ENCODE measurements around the gene PXK.
A peak's percentile ranks its signal among the peaks of the same experiment; 100 is the strongest.
"Not testable (repeated sequence)": the region's sequence is repeated elsewhere in the genome, so short reads cannot be mapped to it uniquely, and the experiment has no call there.

Gene PXK
- long read RNA-seq, donor 1, result 0 reads
- long read RNA-seq, donor 2, partial matches to known transcripts, result 0 of 3 reads
- long read RNA-seq, donor 2, other reads (novel, unspliced or antisense), result 0 of 3 reads
- long read RNA-seq, donor 3, partial matches to known transcripts, result 0 of 2 reads
- long read RNA-seq, donor 3, other reads (novel, unspliced or antisense), result 0 of 2 reads
- long read RNA-seq, donor 4, partial matches to known transcripts, result 141 of 141 reads
- long read RNA-seq, donor 4, other reads (novel, unspliced or antisense), result 0 of 141 reads
- long read RNA-seq, donor 5, partial matches to known transcripts, result 8 of 9 reads
- long read RNA-seq, donor 5, other reads (novel, unspliced or antisense), result 0 of 9 reads
- long read RNA-seq, donor 6, result 0 reads
- long read RNA-seq, donor 7, partial matches to known transcripts, result 20 of 25 reads
- long read RNA-seq, donor 7, other reads (novel, unspliced or antisense), result 0 of 25 reads
- long read RNA-seq, donor 8, partial matches to known transcripts, result 172 of 235 reads
- long read RNA-seq, donor 8, other reads (novel, unspliced or antisense), result 62 of 235 reads

DNA sequence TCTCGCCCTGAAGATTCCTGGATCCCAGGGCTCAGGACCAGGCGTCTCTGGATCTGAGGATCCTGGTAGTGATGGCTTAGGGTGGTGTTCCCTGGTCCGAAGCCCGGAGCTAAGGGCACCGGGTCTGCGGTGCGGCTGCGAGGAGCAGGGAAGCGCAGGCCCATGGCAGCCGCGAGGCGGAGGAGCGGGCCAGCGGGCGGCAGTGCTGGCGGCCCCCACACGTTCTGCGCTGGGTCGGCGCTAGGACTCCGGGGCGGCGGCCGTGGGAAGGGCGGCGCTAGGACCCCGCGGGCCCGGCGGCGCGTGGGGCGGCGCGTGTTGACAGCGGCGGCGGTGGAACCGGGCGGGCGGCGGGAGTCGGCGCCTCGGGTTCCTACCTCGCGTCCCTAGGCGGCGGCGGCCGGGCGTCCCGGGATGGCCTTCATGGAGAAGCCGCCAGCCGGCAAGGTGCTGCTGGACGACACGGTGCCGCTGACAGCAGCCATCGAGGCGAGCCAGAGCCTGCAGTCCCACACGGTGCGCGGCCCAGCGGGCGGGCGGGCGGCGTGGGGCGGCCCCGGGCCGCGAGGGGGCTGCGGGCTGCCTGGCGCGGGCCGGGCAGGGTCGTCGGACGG, at the start of gene PXK:
Gene PXK (plus strand): TSS at position 318 of the 614 bp plus-strand sequence. CDS start 97 bp downstream, at position 415.
- peak; percentile 87 for DNase-seq

DNA sequence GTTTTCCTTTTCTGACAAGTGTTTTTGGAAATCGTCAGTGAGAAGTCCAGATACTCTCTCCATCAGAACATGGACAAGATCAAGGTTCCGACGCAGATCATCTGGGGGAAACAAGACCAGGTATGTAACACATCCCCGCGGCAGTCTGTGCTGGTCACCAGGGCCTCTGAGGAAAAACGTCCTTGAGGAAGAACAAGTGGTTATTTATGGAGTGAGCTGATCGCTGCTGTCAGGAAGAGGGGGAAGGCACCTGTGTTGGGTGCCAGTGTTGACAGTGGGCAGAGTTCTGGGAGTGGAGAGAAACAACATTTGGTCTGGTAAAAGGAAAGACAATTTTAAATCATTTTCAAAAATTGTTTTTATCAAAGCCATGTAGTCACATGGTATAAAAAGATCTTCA, 47.4 kb upstream of the PXK start:
- DNase-seq, result no peak

DNA sequence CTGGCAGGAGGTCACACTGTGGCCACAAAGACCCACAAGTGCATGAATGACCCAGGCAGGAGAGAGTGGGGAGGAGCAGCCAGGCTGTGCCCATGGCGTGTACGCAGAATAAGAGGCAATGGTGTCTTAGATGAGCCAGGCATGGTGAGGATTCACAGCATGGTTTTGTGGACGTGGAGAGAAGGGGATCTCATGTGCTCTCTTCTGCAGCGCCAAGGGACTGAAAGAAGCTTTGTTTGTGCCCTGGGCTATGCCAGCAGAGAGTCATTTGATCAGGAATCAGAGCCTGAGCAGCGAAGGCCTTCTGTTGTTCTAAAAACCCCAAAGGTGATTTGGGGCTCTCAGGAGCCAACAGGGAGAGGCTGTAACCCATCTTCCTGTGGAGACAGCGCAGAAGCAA, 45.3 kb upstream of the PXK start:
- no peak for DNase-seq

DNA sequence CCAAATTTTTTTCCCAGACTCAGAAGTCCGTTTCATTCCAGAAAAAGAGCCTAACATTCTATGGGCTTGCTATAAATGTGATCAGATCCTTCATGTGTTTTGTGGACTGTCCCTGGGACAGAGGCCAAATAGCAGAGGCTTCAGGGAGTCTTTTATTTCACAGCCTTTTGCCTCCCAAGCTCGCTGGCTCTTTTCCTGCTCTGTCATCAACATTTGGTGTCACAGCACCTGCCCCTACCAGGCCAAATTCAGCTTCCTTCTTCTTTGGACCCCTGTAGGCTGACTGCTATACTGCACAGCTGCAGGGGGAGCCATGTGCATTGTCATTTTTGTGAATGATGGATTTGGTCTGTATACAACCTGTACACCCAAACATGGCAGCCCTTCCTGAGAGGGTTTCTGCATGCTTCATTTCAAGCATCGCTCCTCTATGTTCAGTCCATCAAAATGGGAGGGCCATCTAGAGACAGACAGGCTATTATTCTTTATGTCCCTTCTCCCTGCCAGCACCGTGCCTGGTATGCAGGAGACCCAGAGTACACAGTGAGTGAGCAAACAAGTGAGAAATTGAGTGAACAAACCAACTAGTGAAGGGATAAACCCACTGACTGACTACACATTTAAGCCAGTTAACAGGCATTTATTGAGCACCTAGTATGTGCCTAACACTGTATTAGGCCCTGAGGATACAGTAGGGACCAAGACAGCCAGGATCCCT, 44.5 kb upstream of the PXK start:
- no peak for DNase-seq

DNA sequence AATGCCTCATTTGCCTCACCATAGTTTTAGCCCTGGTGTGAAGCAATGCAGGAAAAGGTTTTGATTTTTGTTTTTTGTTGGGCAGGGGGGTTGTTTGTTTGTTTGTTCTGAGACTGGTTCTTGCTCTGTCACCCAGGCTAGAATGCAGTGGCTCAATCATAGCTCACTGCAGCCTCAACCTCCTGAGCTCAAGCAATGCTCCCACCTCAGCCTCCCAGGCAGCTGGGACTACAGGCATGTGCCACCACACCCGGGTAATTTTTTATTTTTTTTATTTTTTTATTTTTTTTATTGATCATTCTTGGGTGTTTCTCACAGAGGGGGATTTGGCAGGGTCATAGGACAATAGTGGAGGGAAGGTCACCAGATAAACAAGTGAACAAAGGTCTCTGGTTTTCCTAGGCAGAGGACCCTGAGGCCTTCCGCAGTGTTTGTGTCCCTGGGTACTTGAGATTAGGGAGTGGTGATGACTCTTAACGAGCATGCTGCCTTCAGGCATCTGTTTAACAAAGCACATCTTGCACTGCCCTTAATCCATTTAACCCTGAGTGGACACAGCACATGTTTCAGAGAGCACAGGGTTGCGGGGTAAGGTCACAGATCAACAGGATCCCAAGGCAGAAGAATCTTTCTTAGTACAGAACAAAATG, 43.6 kb upstream of the PXK start:
- not testable (repeated sequence) for DNase-seq

DNA sequence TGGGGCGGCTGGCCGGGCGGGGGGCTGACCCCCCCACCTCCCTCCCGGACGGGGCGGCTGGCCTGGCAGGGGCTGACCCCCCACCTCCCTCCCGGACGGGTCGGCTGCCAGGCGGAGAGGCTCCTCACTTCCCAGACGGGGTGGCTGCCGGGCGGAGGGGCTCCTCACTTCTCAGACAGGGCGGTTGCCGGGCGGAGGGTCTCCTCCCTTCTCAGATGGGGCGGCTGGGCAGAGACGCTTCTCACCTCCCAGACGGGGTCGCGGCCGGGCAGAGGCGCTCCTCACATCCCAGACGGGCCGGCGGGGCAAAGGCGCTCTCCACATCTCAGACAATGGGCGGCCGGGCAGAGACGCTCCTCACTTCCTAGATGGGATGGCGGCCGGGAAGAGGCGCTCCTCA, 42.2 kb upstream of the PXK start:
- DNase-seq, result not testable (repeated sequence)

DNA sequence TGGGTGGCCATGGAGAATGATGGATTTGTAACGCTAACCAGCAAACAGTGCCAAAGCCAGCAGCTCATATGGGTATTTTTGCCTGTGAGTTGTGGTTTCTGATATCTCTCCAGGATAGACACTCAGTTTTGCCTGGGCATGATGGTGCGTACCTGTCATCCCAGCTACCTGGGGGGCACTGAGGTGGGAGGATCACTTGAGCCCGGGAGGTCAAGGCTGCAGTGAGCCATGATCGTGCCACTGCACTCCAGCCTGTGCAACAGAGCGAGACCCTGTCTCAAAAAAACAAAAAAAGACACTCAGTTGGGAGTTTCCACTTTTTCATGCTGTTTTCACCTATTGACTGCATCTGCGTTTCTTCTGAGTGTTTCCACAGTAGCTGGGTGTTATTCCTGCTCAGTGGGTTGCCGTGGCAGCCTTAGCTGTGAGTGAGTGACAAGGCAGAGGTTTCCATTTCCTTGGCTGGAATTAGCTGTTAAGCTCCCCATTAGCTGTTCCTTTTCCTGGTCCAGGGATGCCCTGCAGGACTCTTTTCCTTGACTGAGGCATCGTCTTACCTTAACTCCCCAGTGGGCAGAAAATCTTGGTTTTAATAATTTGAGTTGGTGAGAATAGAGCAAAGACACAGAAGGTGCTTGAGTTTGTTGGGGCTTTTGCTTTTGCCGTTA, 40.9 kb upstream of the PXK start:
- no peak for DNase-seq

DNA sequence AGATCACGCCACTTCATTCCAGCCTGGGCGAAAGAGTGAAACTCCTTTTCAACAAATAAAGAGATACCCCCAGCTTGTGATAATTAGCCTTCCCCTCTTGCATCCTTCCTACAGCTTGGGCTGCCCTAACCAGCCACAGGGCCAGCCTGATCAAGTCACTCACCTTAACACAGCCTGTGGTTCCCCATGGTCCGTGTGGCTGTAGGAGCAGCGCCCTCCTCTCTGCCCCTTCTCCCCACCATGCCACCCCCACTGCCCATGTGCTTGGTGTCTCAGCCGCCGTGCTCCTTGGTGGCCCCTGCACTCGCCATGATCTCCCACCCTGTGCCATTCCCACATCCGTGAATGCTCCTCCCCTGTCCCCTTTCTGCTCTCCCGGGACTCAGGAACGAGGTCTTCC, 39.8 kb upstream of the PXK start:
- no peak for DNase-seq

DNA sequence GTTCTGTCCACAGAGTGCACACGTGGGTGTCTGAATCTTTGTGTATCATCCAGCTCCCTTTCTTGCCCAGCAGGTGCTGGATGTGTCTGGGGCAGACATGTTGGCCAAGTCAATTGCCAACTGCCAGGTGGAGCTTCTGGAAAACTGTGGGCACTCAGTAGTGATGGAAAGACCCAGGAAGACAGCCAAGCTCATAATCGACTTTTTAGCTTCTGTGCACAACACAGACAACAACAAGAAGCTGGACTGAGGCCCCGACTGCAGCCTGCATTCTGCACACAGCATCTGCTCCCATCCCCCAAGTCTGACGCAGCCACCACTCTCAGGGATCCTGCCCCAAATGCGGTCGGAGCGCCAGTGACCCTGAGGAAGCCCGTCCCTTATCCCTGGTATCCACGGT, 39.2 kb upstream of the PXK start:
- DNase-seq, result no peak

DNA sequence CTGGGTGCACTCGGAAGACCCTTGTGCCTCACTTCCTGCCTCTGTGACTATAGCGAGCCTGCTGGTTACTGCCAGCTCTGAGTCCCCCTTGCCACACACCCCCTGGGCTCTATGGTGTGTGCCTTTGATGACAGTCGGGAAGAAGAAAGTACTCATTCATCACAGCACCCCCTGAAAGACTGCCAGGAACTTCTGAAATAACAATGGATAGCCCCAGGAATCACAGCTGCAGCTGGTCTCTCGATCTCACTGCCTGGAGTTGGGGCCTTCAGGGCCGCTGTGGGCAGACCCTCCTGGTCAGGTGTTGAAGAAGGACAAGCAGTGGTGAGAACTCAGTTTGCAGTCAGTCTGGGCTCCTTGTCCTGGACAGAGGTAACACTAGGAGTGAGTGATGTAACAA, 36.4 kb upstream of the PXK start:
- DNase-seq, result no peak

DNA sequence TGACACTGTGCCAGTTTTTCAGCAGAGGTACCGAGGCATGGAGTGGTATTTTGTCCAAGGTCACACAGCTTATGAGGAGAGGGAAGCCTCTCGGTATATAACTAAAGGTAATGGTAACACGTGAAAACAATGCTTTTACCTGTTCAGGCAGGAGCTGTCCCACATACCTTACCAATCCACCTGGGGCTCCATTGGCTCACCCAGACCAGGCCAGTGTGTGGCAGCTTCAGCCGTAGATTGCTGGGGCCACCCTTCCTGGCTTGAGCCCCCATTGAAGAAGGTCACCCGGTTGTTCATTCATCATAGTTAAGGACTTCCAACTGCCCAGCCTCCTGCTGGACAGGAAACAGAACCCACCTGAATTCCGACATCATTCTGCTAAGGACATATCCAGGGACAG, 35.8 kb upstream of the PXK start:
- no peak for DNase-seq

DNA sequence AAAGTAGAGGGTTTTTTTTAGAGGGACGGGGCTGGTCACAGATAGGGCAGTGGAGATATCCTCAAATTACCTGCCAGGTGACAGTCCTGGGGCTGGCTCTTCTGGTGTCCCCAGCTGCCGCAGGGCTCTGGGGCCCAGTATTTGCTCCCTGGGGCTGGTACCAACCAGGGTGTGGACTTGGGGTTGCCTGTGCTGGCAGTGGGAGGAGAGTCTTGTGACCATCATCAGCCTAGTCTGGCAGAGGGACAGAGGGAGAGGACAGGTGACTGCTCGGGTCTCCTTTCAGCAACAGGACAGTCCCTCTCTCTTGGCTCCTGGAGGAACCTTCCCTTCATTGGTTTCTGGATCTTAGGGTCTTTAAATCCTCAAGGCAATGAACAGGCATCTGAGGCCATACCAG, 34.5 kb upstream of the PXK start:
- DNase-seq, result no peak

DNA sequence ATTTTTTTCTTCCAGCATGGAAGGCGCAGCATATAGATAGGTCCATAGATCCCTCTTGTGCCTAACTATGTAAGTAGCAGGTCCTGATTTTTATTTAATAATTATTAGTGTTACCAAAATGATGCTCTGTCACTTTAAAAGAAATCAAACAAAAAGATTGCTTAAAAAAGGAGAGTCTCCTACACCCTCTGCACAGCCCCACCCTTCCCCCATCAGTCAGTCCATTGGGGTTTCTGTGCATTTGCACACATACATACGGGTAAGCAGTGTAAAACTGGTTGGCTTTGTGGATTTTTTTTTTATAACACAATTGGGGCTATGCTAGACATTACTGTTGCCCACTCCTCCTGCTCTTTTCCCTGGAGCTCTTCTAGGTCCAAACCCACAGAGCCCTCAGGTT, 33.6 kb upstream of the PXK start:
- no peak for DNase-seq

DNA sequence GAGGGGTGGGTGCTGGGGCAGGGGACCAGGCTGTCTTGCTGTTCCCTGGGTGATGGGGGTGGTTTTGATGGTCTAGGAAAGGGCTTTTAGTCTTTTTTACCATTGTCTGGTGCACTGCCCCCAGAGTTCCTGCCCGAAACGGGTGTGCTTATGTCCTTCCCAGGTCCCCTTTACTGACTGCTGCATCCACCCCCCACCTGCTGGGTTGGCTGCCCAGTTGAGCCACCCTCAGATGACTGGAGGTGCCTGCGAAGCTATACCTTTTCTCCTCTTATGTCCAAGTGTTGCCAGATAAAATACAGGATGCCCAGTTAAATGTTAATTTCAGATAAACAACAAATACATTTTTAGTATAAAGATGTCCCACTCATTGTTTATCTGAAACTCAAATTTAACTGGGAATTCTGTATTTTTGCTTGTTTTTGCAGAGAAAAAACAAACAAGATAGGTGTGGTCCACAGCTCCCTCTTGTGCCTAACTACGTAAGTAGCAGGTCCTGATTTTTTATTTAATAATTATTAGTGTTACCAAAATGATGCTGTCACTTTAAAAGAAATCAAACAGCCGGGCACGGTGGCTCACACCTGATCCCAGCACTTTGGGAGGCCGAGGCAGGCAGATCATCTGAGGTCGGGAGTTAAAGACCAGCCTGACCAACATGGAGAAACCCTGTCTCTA, 32.7 kb upstream of the PXK start:
- DNase-seq, result no peak

DNA sequence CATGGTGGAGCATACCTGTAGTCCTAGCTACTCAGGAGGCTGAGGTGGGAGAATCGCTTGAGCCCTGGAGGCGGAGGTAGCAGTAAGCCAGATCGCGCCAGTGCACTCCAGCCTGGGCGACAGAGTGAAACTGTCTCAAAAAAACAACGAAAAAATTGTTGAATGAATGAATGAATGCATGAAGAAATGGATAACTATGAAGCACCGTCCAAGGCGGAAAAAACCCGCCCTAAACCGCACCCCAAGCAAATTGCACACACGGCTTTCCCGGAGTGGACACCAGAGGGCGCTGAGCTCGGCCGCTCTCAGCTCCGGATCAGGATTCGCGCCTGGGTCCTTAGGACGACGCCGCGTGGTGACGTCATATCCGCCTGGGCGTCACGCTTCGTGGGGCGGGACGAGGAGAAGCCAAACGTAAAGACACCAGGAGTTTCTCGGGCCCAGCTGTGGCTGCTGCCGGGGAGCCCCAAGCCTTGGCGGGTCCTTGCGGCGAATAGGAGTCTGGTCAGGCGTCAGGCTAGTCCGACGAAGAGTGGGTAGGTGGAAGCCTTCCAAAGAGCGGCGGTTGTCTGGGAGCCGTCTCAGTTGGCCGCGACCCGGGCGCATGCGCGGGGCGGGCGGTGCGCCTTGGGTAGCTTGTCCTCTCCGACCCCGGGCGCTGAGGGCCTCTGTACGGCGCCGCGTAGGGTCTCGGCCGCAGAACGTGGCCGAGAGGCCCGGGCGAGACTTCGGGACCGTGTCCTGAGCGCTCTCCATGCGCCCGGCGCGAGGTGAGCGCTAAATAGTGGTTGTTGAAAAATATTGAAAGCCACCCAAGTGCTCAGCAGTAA, 26.6 kb upstream of the PXK start, which contains the start of the genes HTD2 and RPP14:
Gene HTD2 (plus strand): TSS at position 639 of the 830 bp plus-strand sequence. CDS start 11,094 bp downstream, outside the sequence.
Gene RPP14 (plus strand): TSS at position 364 of the 830 bp plus-strand sequence. CDS start 4,085 bp downstream, outside the sequence.
- peak; percentile 100 for DNase-seq

DNA sequence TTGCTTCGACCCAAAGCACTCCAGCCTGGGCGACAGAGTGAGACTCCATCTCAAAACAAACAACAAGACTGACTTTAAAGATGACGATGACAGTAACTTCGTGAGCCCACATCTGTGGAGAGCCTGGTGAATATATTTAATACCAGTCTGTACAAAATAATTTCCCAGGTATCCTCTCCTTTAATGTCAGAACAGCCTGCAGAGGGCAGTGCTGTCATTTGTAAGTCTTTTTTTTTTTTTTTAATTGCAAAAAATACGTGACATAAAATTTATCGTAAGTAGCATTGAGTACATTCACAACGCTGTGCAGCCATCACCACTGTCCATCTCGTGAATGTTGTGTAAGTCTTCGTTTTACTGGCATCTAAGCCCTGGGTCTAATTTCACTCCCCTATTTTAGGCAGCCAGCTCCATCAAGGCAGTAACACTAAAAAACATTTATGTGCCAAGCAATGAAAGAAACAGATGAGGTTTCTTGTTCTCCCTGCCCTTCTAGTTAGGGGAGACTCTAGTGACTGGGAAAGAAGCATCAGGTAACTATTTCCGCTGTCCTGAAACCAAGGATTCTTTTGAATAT, 25.0 kb upstream of the PXK start:
- DNase-seq, result no peak

DNA sequence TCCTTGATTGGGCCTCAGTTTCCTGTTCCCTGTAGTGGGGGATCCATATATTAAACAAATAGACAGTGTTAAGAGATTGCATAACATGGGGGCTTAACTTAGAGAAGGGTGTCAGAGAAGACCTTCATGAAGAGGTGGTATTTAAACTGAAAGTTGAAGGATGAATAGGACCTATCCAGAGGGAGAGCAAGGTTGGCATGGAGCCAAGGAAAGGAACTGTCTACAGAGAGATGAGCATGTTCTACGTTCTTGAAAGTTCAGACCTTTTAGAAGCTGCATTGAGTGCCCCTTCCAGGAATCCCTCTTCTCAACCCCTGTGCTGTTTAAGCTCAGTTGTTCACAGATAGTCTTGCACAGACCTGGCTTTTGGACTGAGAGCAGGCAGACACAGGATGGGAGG, 24.0 kb upstream of the PXK start:
- no peak for DNase-seq

DNA sequence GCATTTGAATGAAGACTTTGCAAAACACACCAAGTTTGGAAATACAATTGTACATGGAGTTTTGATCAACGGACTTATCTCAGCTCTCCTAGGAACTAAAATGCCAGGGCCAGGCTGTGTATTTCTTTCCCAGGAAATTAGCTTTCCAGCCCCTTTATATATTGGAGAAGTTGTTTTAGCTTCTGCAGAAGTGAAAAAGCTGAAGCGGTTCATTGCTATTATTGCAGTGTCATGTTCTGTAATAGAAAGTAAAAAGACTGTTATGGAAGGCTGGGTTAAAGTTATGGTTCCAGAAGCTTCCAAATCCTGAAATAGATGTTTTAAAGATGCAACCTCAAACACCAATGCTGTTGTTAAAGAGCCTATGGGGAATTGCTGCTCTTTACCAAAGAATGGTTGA, 14.9 kb upstream of the PXK start:
- no peak for DNase-seq

DNA sequence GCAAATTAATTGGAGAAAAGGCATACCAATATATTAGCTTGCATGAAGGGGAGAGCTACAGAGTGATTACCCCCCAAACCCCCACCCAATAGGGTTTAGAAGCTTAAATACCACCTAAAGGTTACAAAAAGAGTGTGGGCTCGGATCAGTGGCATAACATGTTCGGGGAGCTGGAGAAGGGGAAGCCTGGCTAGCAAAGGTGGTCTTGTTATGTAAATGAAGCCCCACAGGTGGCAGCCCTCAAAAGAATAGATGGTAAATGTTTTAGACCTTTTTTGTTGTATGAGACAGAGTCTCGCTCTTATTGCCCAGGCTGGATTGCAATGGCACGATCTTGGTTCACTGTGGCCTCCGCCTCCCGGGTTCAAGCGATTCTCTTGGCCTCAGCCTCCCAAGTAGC, 10.9 kb upstream of the PXK start:
- DNase-seq, result no peak

DNA sequence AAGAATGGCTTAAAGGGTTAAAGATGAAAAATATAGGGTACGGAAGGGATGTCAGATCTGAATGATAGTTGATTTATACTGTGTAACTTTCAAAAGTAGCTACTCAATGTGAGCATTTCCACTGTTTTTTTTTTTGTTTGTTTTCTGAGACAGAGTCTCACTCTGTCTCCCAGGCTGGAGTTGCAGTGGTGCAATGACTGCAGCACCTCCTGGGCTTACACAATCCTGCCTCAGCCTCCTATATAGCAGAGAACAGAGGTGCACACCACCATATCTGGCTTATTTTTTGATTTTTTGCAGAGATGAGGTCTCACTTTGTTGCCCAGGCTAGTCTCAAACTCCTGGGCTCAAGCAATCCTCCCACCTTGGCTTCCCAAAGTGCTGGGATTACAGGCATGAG, 9.9 kb upstream of the PXK start:
- no peak for DNase-seq
